Neural cell (in vitro differentiated cells): Measurements from ENCODE around the gene GTPBP3. TPM values are rescaled to one million over a fixed set of nuclear protein-coding genes. Genes with fewer than 3 reads are reported as not detected.
A peak's percentile ranks its signal among the peaks of the same experiment; 100 is the strongest.

Source experiments
- H2AFZ ChIP-seq: fragments of 200-600, 300-800 bp; sonication (generic), shearing (Covaris generic); 2 replicates; pipeline ENCODE4 v1.6.0; 2014; ENCODE audit warnings: low read depth, mild to moderate bottlenecking, antibody characterized with exemption, low read length, moderate library complexity
- H3F3A ChIP-seq: fragments of 200-600 bp; shearing (Covaris generic); 2 replicates; pipeline ENCODE4 v1.6.1; 2016; ENCODE audit warnings: mild to moderate bottlenecking, moderate library complexity, mixed read lengths, antibody characterized with exemption, low read length; ENCODE audit not compliant: insufficient read depth, poor library complexity, severe bottlenecking
- H3K27ac ChIP-seq: fragments of 200-600, 300-800 bp; sonication (generic), shearing (Covaris generic); 2 replicates; pipeline ENCODE4 v1.5.1; 2014; ENCODE audit warnings: mild to moderate bottlenecking, low read length, moderate library complexity
- H3K27me3 ChIP-seq: fragments of 300-800, 200-600 bp; sonication (generic), shearing (Covaris generic); 2 replicates; pipeline ENCODE4 v1.6.0; 2014; ENCODE audit warnings: mild to moderate bottlenecking, low read depth, low read length, moderate library complexity; ENCODE audit not compliant: insufficient read depth
- H3K36me3 ChIP-seq: fragments of 300-800, 200-600 bp; sonication (generic), shearing (Covaris generic); 2 replicates; pipeline ENCODE4 v1.5.1; 2014; ENCODE audit warnings: mild to moderate bottlenecking, antibody characterized with exemption, low read length, moderate library complexity; ENCODE audit not compliant: insufficient read depth
- H3K4me2 ChIP-seq: fragments of 300-800, 200-600 bp; sonication (generic), shearing (Covaris generic); 2 replicates; pipeline ENCODE4 v1.6.0; 2014; ENCODE audit warnings: mild to moderate bottlenecking, low read length
- H3K4me3 ChIP-seq: fragments of 300-800, 200-600 bp; sonication (generic), shearing (Covaris generic); 2 replicates; pipeline ENCODE4 v1.5.1; 2014; ENCODE audit warnings: mild to moderate bottlenecking, low read length, moderate library complexity
- H3K79me2 ChIP-seq: fragments of 200-600 bp; shearing (Covaris generic); replicated peaks from 2 replicates; pipeline ENCODE4 v1.6.0; 2014; ENCODE audit warnings: mild to moderate bottlenecking, low read length, moderate library complexity; ENCODE audit not compliant: insufficient read depth
- H3K9ac ChIP-seq: fragments of 300-800, 200-600 bp; sonication (generic), shearing (Covaris generic); 2 replicates; pipeline ENCODE4 v1.6.1; 2016; ENCODE audit warnings: mild to moderate bottlenecking, low read length, mixed read lengths
- H3K9me2 ChIP-seq: fragments of 200-600 bp; shearing (Covaris generic); 2 replicates; pipeline ENCODE4 v1.6.1; 2016; ENCODE audit warnings: mild to moderate bottlenecking, low read length, mixed read lengths; ENCODE audit not compliant: insufficient read depth
- H3K9me3 ChIP-seq: fragments of 200-600, 300-800 bp; sonication (generic), shearing (Covaris generic); 2 replicates; pipeline ENCODE4 v1.6.1; 2016; ENCODE audit warnings: mild to moderate bottlenecking, mixed run types, low read length, moderate library complexity, mixed read lengths
- H4K20me1 ChIP-seq: fragments of 200-600 bp; shearing (Covaris generic); 2 replicates; pipeline ENCODE4 v1.6.1; 2016; ENCODE audit warnings: mild to moderate bottlenecking, mixed run types; ENCODE audit not compliant: insufficient read depth
- CTCF ChIP-seq: fragments of 450-650 bp; IDR thresholded peaks from 2 replicates; pipeline ENCODE4 v1.5.1; 2014; ENCODE audit warnings: antibody characterized with exemption, mild to moderate bottlenecking, moderate library complexity; ENCODE audit not compliant: poor library complexity, severe bottlenecking
- EP300 ChIP-seq: fragments of 450-650 bp; conservative IDR thresholded peaks from 2 replicates; pipeline ENCODE4 v1.6.1; 2014; ENCODE audit warnings: antibody characterized with exemption, mild to moderate bottlenecking, moderate library complexity; ENCODE audit not compliant: poor library complexity, severe bottlenecking
- EZH2 ChIP-seq: fragments of 200-600, 300-800 bp; shearing (Covaris generic), sonication (generic); IDR thresholded peaks from 2 replicates; pipeline ENCODE4 v1.6.1; 2014; ENCODE audit warnings: antibody characterized with exemption, low read length, borderline replicate concordance, mild to moderate bottlenecking; ENCODE audit not compliant: insufficient read depth, poor library complexity, severe bottlenecking
- MXI1 ChIP-seq: fragments of 450-650 bp; conservative IDR thresholded peaks from 2 replicates; pipeline ENCODE4 v1.6.1; 2014; ENCODE audit warnings: antibody characterized with exemption, mild to moderate bottlenecking; ENCODE audit not compliant: poor library complexity, severe bottlenecking
- POLR2AphosphoS5 ChIP-seq: IDR thresholded peaks from 2 replicates; pipeline ENCODE4 v1.6.1; 2012
- RAD21 ChIP-seq: fragments of 450-650 bp; conservative IDR thresholded peaks from 2 replicates; pipeline ENCODE4 v1.6.1; 2014; ENCODE audit warnings: antibody characterized with exemption, mild to moderate bottlenecking, moderate library complexity
- REST ChIP-seq: IDR thresholded peaks from 2 replicates; pipeline ENCODE4 v1.6.1; 2012; ENCODE audit warnings: borderline replicate concordance
- SMC3 ChIP-seq: fragments of 450-650 bp; conservative IDR thresholded peaks from 2 replicates; pipeline ENCODE4 v1.6.1; 2014; ENCODE audit warnings: antibody characterized with exemption, mild to moderate bottlenecking, moderate library complexity; ENCODE audit not compliant: poor library complexity
- TAF1 ChIP-seq: IDR thresholded peaks from 2 replicates; pipeline ENCODE4 v1.6.1; 2012; ENCODE audit warnings: low read depth
- polyA plus RNA-seq: library from polyadenylated mRNA; depleted of rRNA; stranded (reverse); fragments of >200 nt; gene quantifications from 2 replicates; pipeline ENCODE4 v1.2.3, GENCODE V29; 2014

The GTPBP3 gene
- polyA plus RNA-seq, 1 donor from 2014 or later: 25.6 TPM

- H3F3A ChIP-seq: no peaks in the 10 kb centered on the region
- H3K27ac ChIP-seq: no peak overlapping the region
- H3K9me2 ChIP-seq: no peaks in the 10 kb centered on the region
- no peaks in the 10 kb centered on the region for H3K36me3 ChIP-seq
- peak overlapping the region; percentile 84 for H3K4me3 ChIP-seq
- TF ChIP-seq REST: no peak
- no peak for TF ChIP-seq SMC3
- no peak for TF ChIP-seq RAD21
- TF ChIP-seq TAF1: no peak
- TF ChIP-seq CTCF: no peak
- no peak for TF ChIP-seq EP300
- no peak for TF ChIP-seq POLR2AphosphoS5
- no peak for TF ChIP-seq EZH2
- TF ChIP-seq MXI1: no peak
- H3K9me3 ChIP-seq: peaks cover 5% of the 10 kb centered on the region
- no peaks in the 10 kb centered on the region for H3K27me3 ChIP-seq
- H2AFZ ChIP-seq: peak overlapping the region; percentile 77
- H3K9ac ChIP-seq: peak overlapping the region; percentile 79
- no peaks in the 10 kb centered on the region for H3K79me2 ChIP-seq
- H3K4me2 ChIP-seq: peak overlapping the region; percentile 80
- H4K20me1 ChIP-seq: no peaks in the 10 kb centered on the region
Observed at GRCh38 chr19:17302391-17303166, 34.8 kb upstream of the GTPBP3 start.

- H3K79me2 ChIP-seq: no peaks in the 10 kb centered on the region
- H3F3A ChIP-seq: no peaks in the 10 kb centered on the region
- H3K36me3 ChIP-seq: no peaks in the 10 kb centered on the region
- H3K4me3 ChIP-seq: peak within 1 kb of the TSS; percentile 84
- H2AFZ ChIP-seq: peak within 1 kb of the TSS; percentile 77
- no peaks in the 10 kb centered on the region for H3K27me3 ChIP-seq
- H3K9ac ChIP-seq: peak within 1 kb of the TSS; percentile 79
- no peaks in the 10 kb centered on the region for H3K9me2 ChIP-seq
- peaks cover 2% of the 10 kb centered on the region for H3K9me3 ChIP-seq
- H3K27ac ChIP-seq: no peak within 1 kb of the TSS
- TF ChIP-seq TAF1: no peak
- TF ChIP-seq SMC3: peak; percentile 20
- peak; percentile 32 for TF ChIP-seq RAD21
- TF ChIP-seq EZH2: no peak
- TF ChIP-seq REST: peak; percentile 26
- peak; percentile 67 for TF ChIP-seq POLR2AphosphoS5
- no peak for TF ChIP-seq EP300
- TF ChIP-seq CTCF: peak; percentile 70
- TF ChIP-seq MXI1: peak; percentile 31
- no peaks in the 10 kb centered on the region for H4K20me1 ChIP-seq
- peak within 1 kb of the TSS; percentile 80 for H3K4me2 ChIP-seq
Observed at GRCh38 chr19:17303167-17303939, 34.0 kb upstream of the GTPBP3 start, which contains the start of gene ABHD8. Gene ABHD8, minus strand, starts transcription at chr19:17303425. Its CDS starts 1,809 bp downstream, at chr19:17301616.
